Measurements from ENCODE around the gene GCG.

Gene GCG

GRCh38 chr2:162107361-162107901 lies 44.6 kb downstream of the GCG start:
- Histone ChIP-seq H4K20me1 (ENCODE audit: low read depth, low read length) (no peaks in the 10 kb centered on the region), H3K79me2 (ENCODE audit: insufficient read depth, low read length) (no peaks in the 10 kb centered on the region), H3K27me3 (ENCODE audit: low read length) (no peaks in the 10 kb centered on the region), H3F3A (ENCODE audit: insufficient read depth) (no peaks in the 10 kb centered on the region), H3K9me2 (replicated peaks; ENCODE audit: insufficient read depth, low read length) (no peaks in the 10 kb centered on the region), H3K9me3 (ENCODE audit: insufficient read depth, low read length) (no peaks in the 10 kb centered on the region), H3K9ac (ENCODE audit: low read length) (no peak overlapping the region), H3K27ac (ENCODE audit: low read depth, low read length) (no peak overlapping the region), H3K4me3 (ENCODE audit: insufficient read depth, low read length, poor library complexity, severe bottlenecking) (no peak overlapping the region), H3K4me2 (ENCODE audit: low read depth, low read length, poor library complexity, severe bottlenecking) (no peak overlapping the region), H3K36me3 (ENCODE audit: low read length) (no peaks in the 10 kb centered on the region), H2AFZ (ENCODE audit: low read depth, low read length, severe bottlenecking) (no peak overlapping the region)
- TF ChIP-seq CTCF (IDR thresholded peaks at IDR 0.05; ENCODE audit: insufficient read depth, low read length, poor library complexity, severe bottlenecking): no peak
- no peak for TF ChIP-seq EZH2phosphoT487 (conservative IDR thresholded peaks at IDR 0.05; ENCODE audit: low read length)

GRCh38 chr2:162106746-162107145 lies 45.3 kb downstream of the GCG start:
- no peaks in the 10 kb centered on the region for H3F3A ChIP-seq (ENCODE audit: insufficient read depth)
- TF ChIP-seq CTCF (IDR thresholded peaks at IDR 0.05; ENCODE audit: insufficient read depth, low read length, poor library complexity, severe bottlenecking) (no peak), EZH2phosphoT487 (conservative IDR thresholded peaks at IDR 0.05; ENCODE audit: low read length) (no peak)

GRCh38 chr2:162106146-162106551 lies 45.9 kb downstream of the GCG start:
- Histone ChIP-seq H3K4me2 (ENCODE audit: low read depth, low read length, poor library complexity, severe bottlenecking) (no peak overlapping the region), H3F3A (ENCODE audit: insufficient read depth) (no peaks in the 10 kb centered on the region), H3K9ac (ENCODE audit: low read length) (no peak overlapping the region), H3K9me2 (replicated peaks; ENCODE audit: insufficient read depth, low read length) (no peaks in the 10 kb centered on the region), H3K27ac (ENCODE audit: low read depth, low read length) (no peak overlapping the region), H4K20me1 (ENCODE audit: low read depth, low read length) (no peaks in the 10 kb centered on the region), H3K36me3 (ENCODE audit: low read length) (no peaks in the 10 kb centered on the region), H3K79me2 (ENCODE audit: insufficient read depth, low read length) (no peaks in the 10 kb centered on the region), H2AFZ (ENCODE audit: low read depth, low read length, severe bottlenecking) (no peak overlapping the region), H3K27me3 (ENCODE audit: low read length) (no peaks in the 10 kb centered on the region), H3K4me3 (ENCODE audit: insufficient read depth, low read length, poor library complexity, severe bottlenecking) (no peak overlapping the region), H3K9me3 (ENCODE audit: insufficient read depth, low read length) (no peaks in the 10 kb centered on the region)
- TF ChIP-seq CTCF (IDR thresholded peaks at IDR 0.05; ENCODE audit: insufficient read depth, low read length, poor library complexity, severe bottlenecking) (no peak), EZH2phosphoT487 (conservative IDR thresholded peaks at IDR 0.05; ENCODE audit: low read length) (no peak)

More at GRCh38 chr2:162106746-162107145, 45.3 kb downstream of the GCG start:
- no peaks in the 10 kb centered on the region for H3K36me3 ChIP-seq (ENCODE audit: low read length)
- H3K9me3 ChIP-seq (ENCODE audit: insufficient read depth, low read length): no peaks in the 10 kb centered on the region
- H3K9ac ChIP-seq (ENCODE audit: low read length): no peak overlapping the region
- H4K20me1 ChIP-seq (ENCODE audit: low read depth, low read length): no peaks in the 10 kb centered on the region
- no peaks in the 10 kb centered on the region for H3K27me3 ChIP-seq (ENCODE audit: low read length)
- no peak overlapping the region for H3K27ac ChIP-seq (ENCODE audit: low read depth, low read length)
- H3K79me2 ChIP-seq (ENCODE audit: insufficient read depth, low read length): no peaks in the 10 kb centered on the region
- no peak overlapping the region for H3K4me3 ChIP-seq (ENCODE audit: insufficient read depth, low read length, poor library complexity, severe bottlenecking)
- no peak overlapping the region for H2AFZ ChIP-seq (ENCODE audit: low read depth, low read length, severe bottlenecking)
- H3K4me2 ChIP-seq (ENCODE audit: low read depth, low read length, poor library complexity, severe bottlenecking): no peak overlapping the region
- H3K9me2 ChIP-seq (replicated peaks; ENCODE audit: insufficient read depth, low read length): no peaks in the 10 kb centered on the region

Measured in SU-DHL-6 (cell line).